HFF-Myc (cell line): Measurements from ENCODE around the gene TFIP11.

Experiments used
- DNase-seq: peaks from one replicate; pipeline ENCODE4 v3.0.0-alpha.2; 2011; ENCODE audit warnings: low read depth; ENCODE audit errors: extremely low read depth
- H3K4me3 ChIP-seq: replicated peaks from 2 replicates; pipeline ENCODE4 v1.5.1; 2011; ENCODE audit warnings: low read depth, mild to moderate bottlenecking, control low read depth, low read length
- TF ChIP-seq, protein P1 (sequence below): IDR thresholded peaks from 2 replicates; pipeline ENCODE4 v1.5.1; 2012; ENCODE audit warnings: mild to moderate bottlenecking, low read depth, low read length, control low read depth; ENCODE audit errors: missing control alignments

TFIP11 gene

DNA sequence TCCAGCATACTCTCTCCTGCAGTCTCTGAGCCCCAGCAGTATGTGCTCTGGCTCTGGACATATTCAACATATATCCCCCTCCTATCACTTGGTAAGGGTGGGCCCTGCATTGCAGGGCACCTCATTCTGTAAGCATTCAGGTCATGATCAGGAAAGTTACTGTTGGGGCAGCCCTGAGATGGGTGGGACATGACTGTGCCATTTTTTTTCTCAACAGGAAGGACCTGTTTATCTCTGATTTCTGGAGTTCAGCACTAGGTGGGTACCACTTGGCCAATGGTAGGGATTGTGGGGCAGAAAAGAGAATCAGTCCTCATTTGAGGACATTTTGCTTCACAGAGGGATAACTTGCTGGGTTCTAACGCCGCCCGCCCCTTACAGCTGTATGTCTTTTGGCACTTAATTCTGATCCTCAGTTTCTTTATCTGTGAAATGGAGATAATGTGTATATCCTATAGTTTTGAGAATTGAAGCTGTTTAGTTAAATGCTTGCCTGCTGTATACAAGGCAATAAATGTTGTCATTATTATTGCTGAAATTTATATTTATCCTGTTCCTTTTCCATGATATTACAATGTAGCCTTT, 26.4 kb downstream of the TFIP11 start:
- peak overlapping the region; percentile 93; the same call in 1 of the 2 replicates for H3K4me3 ChIP-seq
- TF ChIP-seq, protein P1, sequence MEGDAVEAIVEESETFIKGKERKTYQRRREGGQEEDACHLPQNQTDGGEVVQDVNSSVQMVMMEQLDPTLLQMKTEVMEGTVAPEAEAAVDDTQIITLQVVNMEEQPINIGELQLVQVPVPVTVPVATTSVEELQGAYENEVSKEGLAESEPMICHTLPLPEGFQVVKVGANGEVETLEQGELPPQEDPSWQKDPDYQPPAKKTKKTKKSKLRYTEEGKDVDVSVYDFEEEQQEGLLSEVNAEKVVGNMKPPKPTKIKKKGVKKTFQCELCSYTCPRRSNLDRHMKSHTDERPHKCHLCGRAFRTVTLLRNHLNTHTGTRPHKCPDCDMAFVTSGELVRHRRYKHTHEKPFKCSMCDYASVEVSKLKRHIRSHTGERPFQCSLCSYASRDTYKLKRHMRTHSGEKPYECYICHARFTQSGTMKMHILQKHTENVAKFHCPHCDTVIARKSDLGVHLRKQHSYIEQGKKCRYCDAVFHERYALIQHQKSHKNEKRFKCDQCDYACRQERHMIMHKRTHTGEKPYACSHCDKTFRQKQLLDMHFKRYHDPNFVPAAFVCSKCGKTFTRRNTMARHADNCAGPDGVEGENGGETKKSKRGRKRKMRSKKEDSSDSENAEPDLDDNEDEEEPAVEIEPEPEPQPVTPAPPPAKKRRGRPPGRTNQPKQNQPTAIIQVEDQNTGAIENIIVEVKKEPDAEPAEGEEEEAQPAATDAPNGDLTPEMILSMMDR = no peak
- DNase-seq = no peak

DNA sequence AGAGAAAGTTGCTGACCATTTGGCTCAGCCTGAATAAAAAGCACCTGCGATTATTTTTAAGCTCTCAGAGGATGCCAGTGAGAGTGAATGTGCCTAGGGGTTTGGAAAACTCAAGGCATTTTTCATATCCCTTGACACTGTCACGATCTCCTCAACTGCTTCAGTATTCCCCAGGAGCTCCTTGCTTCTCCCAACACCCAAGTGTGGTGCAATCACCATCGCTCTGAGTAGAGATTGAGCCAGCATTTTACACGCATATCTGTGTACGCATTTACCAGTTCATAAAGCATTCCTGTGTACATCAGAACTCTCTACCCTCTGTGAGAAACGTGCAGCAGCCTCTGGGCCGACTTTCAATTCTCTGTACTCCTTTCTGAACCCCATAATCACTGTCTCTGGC, 27.3 kb downstream of the TFIP11 start:
- TF ChIP-seq, protein P1 = no peak
- peak overlapping the region; percentile 93 for H3K4me3 ChIP-seq
- DNase-seq = no peak

DNA sequence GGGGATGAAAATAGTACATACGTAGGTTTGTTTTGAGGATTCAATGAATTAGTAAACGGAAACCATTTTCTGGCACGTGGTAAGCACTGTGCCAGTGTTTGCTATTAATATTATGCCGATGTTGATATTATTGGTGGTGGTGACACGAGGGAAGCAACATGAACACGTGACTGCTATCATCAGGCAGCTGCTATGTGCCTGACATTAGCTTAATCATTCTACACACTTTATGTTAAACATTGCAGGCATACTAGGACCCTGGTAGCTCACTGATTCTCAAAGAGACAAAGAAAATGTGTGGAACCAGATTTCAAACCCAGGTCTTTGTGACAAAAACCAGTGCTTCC, 27.9 kb downstream of the TFIP11 start:
- no peak for DNase-seq
- peak overlapping the region; percentile 93 for H3K4me3 ChIP-seq
- TF ChIP-seq, protein P1 = no peak

DNA sequence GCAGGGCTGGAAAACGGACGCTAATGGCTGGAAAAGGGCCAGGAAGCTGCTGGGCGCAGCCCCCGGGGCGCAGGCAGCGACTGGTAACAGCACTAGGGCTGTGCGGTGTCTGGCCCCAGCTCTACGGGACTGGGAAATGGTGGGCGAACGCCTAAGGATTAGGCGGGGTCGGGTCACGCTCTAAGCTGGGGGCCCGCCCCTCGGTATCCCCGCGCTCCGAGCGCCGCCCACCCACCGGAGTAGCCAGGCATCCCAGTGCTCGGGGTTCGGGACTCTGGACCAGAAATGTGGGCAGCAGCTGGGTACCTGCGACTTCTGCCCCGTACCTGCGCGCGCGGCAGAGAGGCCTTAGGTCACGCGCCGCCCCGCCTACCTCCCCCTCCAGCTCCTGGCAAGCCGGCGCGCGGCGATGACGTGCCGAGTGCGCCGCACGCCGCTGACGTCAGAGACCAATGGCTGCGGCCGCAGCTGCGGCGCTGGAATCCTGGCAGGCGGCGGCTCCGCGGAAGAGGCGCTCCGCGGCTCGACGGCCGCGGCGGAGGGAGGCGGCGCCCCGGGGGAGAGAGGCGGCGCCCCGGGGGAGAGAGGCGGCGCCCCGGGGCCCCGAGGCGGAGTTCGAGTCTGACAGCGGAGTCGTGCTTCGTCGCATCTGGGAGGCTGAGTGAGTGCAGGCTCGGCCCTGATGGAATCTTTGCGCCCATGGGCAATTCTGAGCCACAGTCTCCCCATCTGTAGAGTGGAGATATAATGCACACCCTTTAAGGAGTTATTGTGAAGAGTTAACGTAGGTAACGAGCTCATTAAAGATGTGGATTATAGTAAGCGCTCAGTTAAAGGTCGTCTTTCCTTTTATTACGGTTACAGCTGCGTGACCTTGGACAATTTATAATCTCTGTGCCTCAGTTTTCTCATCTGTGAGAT, 28.6 kb downstream of the TFIP11 start, which contains the start of the genes HPS4 and SRRD:
TSS of gene HPS4 (minus strand) at position 345 of the 921 bp plus-strand sequence. CDS start 2,021 bp downstream, outside the sequence.
TSS of gene SRRD (plus strand) at position 439 of the 921 bp plus-strand sequence. CDS start at position 453, 14 bp downstream.
- DNase-seq = no peak
- TF ChIP-seq, protein P1 = no peak
- peak within 1 kb of the TSS; percentile 93 for H3K4me3 ChIP-seq

DNA sequence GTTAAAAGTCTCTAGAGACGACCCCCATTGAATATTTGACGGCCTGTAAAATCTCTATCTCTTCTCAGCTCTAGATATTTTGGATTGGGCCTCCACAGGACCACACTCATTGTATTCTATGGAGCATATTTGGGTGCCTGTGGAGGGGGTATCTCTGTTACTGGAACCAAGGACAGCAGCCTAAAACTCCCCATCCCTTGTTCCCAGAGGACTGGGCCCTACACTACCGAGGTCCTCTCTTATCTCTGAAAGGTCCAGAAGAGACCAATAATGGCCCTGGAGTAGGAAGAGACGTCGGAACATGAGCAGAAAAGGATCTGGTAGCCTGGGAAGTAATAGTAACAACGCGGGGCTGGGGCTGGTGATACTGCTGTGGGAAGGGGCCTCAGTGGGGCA, 29.2 kb downstream of the TFIP11 start:
- TF ChIP-seq, protein P1 = no peak
- peak overlapping the region; percentile 93 for H3K4me3 ChIP-seq
- DNase-seq = no peak

DNA sequence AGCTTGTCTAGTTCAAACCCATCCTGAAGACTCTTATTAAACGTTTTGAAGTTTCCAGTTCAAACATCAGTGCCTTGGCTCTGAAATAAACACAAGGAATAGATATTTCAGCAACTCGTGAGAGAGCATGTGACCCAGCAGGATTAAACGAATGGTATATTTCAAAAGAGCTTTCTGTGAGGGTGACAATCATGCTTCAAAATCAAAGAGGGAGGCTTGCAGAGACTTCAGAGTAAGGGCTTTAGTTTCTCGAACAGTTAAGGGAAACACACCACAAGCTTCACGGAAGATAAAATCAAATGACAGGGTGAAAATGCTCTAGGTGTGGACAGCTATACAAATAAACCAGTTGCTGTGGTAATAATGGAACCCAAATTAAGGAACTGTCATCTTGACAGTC, 30.1 kb downstream of the TFIP11 start:
- DNase-seq = no peak
- peak overlapping the region; percentile 93; the same call in 1 of the 2 replicates for H3K4me3 ChIP-seq
- TF ChIP-seq, protein P1 = no peak
